NCI-H2196 treated with DMSO at 0.1 percent for 48 hours (cell line): ENCODE results near the gene TIMMDC1.

ENCODE experiments used
- DNase-seq: peaks from one replicate; lab custom pipeline; 2025; ENCODE audit not compliant: unreplicated experiment; lab: John Stamatoyannopoulos, UW

The TIMMDC1 gene, protein sequence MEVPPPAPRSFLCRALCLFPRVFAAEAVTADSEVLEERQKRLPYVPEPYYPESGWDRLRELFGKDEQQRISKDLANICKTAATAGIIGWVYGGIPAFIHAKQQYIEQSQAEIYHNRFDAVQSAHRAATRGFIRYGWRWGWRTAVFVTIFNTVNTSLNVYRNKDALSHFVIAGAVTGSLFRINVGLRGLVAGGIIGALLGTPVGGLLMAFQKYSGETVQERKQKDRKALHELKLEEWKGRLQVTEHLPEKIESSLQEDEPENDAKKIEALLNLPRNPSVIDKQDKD

DNA sequence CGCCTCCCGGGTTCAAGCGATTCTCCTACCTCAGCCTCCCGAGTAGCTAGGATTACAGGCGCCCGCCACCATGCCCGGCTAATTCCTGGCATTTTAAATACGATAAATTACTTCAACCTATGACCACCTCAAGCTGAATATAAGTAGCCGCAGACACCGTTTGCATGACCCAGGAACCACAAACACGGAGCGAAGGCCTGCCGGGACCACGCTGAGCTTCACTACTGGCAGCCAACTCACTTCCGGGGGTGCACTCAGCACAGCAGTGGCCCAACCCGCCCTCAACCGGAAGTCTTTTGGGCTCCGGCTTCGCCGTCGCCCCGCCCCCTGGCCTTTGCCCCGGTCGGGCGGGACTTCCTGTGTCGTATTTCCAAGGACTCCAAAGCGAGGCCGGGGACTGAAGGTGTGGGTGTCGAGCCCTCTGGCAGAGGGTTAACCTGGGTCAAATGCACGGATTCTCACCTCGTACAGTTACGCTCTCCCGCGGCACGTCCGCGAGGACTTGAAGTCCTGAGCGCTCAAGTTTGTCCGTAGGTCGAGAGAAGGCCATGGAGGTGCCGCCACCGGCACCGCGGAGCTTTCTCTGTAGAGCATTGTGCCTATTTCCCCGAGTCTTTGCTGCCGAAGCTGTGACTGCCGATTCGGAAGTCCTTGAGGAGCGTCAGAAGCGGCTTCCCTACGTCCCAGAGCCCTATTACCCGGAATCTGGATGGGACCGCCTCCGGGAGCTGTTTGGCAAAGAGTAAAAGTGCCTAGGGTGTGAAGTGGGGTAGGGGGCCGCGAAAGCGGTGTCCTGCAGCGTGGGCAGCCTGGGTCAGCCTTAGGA is at the start of gene TIMMDC1:
TSS of gene TIMMDC1 (plus strand) at position 362 of the 826 bp plus-strand sequence. CDS start at position 549, 187 bp downstream.
- peak; percentile 99 for DNase-seq

DNA sequence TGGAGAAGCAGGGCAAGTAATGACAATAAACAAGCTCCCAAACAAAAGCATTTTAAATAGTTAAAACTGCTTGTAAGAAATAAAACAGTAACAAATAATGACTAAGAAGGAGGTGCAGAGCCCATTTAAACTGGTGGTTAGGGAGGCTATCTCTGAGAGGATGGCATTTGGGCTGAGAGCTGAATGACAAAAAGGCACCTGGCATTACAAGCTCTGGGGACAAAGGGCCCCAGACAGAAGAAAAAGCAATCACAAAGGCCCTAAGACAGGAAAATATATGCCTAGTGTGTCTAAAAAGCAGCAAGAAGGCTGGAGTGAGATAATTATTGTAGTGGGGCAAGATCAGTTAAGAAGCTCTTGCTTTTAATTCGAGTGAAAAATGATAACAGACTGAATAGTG is 44.5 kb upstream of the TIMMDC1 start:
- DNase-seq: no peak

DNA sequence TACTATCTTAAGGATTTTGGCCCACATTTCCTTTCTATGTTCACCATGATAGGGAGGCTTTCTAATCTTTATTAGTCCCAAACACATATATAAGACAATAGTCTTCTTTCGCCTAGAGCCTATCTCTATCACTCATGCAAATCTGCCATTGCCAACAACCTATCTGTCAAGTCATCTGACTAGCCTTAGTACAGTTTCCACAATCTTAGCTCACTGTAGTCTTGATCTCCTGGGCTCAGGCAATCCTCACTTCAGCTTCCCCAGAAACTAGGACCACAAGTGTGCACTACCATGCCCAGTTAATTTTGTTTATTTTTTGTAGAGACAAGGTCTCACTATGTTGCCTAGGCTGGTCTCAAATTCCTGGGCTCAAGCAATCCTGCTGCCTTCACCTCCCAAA is 41.9 kb upstream of the TIMMDC1 start:
- DNase-seq: no peak

DNA sequence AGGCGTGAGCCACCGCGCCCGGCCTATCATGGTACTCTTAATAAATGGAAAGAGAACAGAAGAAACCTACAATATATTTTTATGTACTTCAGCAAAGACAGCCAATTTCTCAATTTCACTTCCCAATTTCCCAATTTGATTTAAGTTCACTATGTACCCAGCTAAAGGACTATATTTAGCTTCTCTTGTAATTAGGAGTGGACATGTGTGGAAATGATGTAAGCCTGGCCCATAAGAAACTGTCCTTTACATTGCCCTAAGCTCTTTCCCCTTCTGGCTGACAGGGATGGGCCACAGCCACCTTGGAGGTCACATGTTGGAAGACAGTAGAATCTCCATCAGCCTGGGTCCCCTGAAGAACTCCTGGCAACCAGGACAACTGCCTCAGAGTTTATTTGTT is 41.1 kb upstream of the TIMMDC1 start:
- no peak for DNase-seq

DNA sequence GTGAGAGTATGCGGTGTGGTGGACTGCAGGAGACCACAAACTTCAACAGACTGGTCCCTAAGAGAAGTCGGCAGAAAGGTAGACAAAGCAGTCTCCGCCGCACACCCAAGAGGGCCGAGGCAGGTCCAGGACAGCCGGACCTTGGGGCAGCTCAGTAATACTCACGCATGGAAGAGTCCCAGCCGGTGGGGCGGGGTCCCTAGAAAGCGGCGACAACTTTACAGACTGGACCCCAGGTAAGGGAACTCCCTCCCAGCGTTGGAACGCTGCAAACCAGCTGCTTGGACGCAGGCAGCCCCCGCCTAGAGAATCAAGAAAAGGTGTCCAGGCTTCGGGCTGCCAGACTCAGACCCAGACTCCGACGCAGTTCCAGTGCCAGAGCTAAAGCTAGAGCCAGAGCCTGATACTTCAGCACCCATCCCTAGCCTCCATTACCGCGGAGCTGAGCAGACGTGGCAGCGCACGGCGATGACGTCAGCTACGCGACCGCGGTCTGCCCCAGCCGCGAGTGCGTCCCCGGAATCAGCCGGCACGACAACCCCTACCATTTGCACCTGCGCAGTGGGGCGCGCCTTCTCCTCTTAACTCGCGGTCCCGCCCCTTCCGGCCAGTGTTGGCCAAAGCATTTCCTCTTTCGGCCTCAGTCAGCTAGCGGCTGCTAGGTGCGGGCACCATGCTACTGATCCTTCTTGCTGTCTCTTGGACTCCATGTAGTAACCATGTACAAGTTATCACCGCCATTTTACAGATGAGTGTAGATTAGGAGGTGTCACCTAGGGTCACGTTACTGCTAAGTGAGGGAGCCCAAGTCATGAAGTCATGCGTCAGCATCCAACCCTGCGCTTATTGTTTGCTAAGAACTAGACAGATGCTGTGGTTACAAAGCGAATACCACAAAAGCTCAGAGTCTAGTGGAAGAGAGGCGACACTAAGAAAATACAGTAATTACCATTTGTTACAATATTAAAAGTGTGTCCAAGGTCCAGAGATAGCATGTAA is 34.9 kb upstream of the TIMMDC1 start, which contains the start of gene TMEM39A:
TSS of gene TMEM39A (minus strand) at position 445 of the 999 bp plus-strand sequence. CDS start 1,541 bp downstream, outside the sequence.
- DNase-seq: peak; percentile 99

DNA sequence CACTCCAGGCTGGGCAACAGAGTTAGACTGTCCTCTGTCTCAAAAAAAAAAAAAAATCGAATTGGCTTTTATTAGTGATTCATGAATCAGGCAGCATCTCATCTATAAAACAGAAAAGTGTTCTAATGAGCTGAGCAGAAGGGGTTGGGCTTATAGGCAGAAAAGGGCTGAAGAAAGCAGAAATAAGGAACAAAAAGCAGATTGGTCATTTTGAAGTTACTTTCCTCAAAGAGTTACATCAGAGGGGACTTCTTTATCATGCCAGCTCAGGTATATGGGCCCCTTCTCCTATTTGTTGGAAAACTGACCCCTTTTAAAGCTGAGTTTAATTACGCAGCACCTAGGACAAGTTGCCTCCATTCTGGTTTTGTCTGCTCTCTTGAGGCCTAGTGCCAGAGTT is 30.3 kb upstream of the TIMMDC1 start:
- no peak for DNase-seq

DNA sequence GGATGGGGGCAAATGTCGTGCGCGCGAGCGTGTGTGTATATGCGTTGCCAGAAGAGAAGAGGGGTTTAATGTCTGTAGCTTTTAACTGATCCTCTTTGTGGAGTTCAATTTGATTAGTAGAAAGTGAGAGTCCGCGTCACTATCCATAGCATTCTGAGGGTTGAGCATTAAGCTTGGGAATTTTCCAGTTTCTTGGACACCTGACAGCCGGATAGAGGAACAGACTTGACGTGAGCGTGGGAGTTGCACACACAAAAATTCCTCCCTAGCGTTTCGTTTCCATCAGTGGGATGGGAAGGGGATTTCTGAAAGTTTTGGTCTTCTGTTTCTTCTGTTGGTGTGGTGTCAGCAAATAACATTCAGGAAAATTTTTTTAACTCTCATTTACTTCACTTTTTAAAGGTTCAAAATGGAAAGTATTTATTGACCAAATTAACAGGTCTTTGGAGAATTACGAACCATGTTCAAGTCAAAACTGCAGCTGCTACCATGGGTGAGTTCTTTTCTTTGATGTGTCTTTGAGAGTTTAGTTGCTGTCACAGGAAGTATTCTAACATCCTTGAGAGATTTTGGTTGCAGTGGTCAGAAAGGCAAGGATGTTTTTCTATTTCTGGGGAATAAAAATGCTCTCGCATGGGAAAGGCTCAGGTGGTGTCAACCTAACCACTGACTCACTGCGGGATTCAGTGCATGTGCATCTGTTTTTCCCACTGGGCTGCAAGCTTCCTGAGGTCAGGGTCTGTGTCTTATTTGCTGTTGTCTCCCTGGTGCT is 28.7 kb upstream of the TIMMDC1 start:
- DNase-seq: no peak

DNA sequence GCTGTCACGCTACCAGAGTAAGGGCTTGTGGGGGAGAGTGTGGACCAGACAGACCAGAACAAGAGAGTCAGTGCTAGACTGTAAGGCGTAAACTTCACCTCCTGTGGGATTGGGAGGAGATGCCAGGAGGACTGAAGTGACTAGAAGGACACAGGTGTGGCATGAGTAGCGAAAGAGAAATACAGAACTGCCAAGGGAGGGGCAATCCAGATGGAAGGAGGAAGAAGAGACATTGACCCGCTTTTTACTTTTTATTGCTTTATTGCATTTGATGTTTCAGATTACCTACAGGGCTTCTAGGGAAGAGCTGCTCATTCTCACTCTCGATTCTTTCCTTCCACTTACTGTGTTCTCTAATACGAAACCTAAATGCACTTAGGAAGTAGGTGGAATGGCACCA is 27.5 kb upstream of the TIMMDC1 start:
- DNase-seq: no peak

DNA sequence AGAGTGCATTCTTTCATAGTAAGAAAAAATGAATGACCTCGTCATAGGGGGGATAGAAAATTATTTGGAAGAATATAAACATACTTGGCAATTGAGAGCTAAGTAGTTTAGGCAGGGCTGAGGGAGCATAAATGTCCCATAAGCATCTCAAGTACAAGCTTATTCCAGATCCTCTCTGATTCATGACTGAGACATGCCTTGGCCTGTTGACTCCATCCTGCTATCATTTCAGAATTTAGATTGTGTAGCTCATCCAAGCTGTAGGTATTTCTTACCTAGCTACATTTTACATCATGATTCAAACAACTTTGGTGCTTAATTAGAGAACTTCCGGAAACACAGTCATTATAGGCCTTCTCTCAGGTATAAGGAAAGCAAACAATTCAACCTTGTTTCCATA is 17.3 kb upstream of the TIMMDC1 start:
- DNase-seq: no peak

DNA sequence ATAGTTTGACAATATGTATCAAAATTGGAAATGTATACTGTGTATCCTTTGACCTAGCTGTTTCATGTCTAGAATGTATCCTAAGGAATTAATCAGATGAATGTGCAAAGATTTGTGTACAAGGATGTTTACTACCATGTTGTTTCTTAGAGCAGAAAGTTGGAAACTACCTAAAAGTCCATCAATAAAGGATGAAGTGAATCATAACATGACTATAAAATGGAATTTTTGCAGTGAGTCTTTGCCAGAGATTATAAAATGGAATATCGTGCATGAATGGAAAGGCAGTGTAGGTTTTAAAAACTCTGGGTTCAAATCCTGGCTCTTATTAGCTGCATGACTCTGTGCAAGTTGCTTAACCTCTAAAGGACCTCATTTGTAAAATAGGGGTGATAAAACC is 15.2 kb upstream of the TIMMDC1 start:
- DNase-seq: no peak

DNA sequence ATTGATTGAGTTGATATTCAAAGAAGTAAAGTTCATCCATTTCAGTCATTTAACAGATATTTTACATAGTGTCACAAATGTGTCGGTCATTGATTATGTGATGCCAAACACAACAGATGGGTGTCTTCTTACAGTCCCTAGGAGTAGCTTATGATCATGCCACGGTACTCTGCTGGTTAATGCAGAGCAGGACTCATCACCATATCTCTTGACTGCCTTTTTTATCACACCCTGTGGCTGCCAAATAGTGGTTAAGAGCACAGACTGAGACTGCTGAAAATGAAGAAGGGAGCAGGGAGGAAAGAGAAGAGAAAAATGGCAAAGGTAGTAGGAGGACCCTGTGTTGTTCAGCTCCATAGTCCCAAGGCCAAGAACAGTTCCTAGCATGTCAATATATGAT is 12.8 kb upstream of the TIMMDC1 start:
- DNase-seq: no peak

DNA sequence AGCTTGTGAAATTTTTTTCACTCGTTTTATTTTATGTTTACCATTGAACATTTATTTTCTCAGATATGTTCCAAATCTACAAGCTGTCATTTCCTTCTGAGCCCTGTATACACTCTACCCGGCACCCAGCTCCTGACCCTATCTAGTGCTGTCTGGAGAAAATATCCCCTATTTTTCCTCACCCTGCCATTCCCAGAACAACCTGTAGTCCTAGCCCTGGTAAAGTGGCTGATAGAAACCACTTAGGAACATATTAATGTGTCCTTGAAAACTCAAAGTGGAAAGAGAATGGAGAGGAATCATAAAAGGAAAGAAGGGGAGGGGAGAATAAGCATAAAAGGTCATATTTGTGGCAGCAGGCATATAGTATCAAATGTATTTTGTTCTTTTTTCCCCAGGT is 8.2 kb upstream of the TIMMDC1 start:
- no peak for DNase-seq

DNA sequence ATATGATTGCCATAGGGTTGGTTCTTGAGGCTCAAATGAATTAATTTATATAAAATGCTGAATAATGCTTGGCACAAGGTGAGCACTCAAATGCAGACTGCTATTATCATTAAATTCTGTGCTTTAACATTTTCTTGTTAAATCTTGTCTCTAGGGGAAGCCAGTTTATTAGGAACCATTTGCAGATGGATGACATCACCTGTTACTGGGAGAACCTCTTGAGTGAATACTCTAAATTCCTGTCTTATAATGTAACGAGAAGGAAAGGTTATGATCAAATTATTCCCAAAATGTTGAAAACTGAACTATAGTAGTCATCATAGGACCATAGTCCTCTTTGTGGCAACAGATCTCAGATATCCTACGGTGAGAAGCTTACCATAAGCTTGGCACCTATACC is 6.2 kb upstream of the TIMMDC1 start:
- no peak for DNase-seq

DNA sequence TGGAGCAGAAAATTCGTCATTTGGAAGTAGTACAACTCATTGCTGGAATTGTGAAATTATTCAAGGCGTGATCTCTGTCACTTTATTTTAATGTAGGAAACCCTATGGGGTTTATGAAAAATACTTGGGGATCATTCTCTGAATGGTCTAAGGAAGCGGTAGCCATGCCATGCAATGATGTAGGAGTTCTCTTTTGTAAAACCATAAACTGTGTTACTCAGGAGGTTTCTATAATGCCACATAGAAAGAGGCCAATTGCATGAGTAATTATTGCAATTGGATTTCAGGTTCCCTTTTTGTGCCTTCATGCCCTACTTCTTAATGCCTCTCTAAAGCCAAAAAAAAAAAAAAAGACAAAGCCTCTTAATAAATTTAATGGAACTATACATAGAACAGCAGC is 5.5 kb upstream of the TIMMDC1 start:
- no peak for DNase-seq

DNA sequence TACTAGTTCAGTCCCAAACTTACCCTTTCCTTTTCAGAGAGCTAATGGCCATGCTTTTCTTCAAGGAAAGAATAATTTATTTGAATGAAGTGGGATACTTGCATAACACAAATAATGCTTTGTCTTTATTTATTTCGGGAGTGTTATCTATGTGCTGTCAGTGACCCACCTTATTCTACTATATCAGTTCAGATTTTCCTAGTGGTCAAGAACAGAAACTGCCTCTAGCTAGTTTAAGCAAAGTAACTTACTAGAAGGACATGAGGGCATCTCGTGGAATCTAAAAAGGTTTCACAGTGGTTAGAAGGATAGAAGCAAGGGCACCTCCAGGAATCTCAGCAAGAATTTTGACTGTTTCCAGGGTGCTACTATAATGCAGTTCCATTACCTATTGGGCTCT is 3.8 kb upstream of the TIMMDC1 start:
- DNase-seq: no peak

DNA sequence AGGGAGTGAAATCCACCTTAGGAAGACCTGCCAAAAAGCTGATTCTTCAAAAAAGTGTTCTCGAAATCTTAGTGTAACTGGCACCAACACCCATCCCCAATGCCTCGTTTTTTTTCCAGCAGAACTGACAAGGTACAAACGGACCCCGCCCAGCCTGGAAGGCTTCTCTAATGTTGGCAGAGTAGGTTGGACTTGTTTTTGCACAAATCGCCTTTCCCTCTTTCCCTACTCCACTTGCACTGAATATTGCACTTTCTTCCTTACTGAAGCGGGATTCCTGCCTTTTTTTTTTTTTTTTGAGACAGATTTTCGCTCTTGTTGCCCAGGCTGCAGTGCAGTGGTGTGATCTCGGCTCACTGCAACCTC is 544 bp upstream of the TIMMDC1 start:
- DNase-seq: no peak

DNA sequence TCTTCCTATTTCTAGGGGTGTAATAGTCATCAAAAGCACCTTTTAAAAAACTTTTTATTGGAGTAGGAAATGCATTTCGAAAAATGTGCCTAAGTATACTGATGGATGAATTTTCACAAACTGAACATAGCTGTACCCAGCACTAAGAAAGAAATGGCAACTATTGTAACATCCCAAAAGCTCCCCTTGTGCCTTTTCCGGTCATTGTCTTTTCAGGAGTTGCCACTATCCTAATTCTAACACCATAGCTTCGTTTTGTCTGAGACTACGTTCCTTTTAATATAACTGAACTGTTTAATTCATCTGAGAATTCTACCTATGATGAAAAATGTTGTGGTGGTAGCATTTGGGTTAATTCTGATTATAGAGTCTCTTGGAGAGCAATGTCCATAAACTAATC is 1.9 kb downstream of the TIMMDC1 start:
- DNase-seq: no peak

DNA sequence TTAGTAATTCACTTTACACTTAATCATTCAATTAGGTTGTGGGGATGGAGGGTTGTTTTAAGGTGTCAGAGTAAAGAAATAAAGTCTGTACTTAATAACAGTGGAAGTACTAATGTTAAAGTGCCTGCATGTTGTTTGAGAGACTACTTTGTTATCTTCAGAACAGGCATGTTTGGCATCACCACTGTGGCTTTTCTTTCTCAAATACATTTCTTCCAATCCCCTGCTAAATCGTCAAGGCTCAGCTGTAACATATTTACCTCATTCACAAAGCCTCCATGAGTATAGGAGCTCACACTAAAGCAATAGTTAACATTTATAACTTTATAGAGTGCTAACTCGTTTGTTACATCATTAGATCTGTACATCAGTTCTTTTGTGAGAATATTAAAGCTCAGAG is 2.6 kb downstream of the TIMMDC1 start:
- DNase-seq: no peak

DNA sequence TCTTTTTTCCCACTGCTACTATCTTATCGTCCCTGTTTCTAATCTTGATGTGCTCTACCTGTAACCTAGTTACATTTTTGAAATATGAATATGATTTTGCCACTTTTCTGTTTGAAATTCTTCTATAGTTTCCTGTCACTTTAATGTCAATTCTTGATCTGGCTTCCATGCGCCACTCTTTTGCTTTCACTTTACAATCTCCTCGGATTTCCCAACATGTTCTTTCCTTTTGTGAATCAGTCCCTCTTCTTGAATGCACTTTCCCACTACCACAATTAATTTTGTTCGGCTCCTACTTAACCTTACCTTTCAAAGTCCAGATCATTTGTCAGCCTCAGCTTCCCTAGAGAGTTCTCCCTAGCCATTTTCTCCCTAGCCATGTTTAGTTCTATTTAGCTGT is 8.3 kb downstream of the TIMMDC1 start:
- no peak for DNase-seq

DNA sequence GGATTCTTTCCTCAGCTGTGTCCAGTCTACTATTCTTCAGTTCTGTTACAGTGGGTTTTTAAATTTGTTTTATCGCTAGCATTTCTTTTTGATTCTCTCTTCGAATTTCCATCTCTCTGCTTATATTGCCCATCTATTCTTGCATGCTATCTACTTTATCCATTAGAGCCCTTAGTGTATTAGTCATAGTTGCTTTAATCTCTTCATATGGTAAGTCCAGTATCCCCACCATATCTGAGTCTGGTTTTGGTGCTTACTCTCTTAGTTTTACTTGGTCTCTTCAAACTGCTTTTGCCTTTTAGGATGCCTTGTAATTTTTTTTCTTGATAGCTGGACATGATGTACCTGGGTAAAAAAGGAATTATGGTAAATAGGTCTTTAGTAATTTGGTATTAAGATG is 9.1 kb downstream of the TIMMDC1 start:
- DNase-seq: no peak
